ENCODE data around the gene TCERG1L.

TCERG1L gene

GRCh38 chr10:131220601-131221171 lies 90.8 kb downstream of the TCERG1L start:
- no peak for DNase-seq

- DNase-seq = no peak
Observed at GRCh38 chr10:131219955-131220489, 91.5 kb downstream of the TCERG1L start.

GRCh38 chr10:131219584-131219886 lies 92.0 kb downstream of the TCERG1L start:
- no peak for DNase-seq

GRCh38 chr10:131218811-131219583 lies 92.5 kb downstream of the TCERG1L start:
- DNase-seq = no peak

- no peak for DNase-seq
Observed at GRCh38 chr10:131216681-131217230, 94.8 kb downstream of the TCERG1L start.

GRCh38 chr10:131215776-131216175 lies 95.7 kb downstream of the TCERG1L start:
- DNase-seq = no peak

GRCh38 chr10:131214521-131215244 lies 96.8 kb downstream of the TCERG1L start:
- no peak for DNase-seq

- no peak for DNase-seq
Observed at GRCh38 chr10:131213741-131214505, 97.6 kb downstream of the TCERG1L start.

- DNase-seq = no peak
Observed at GRCh38 chr10:131212763-131213325, 98.7 kb downstream of the TCERG1L start.

GRCh38 chr10:131211965-131212619 lies 99.4 kb downstream of the TCERG1L start:
- DNase-seq = no peak

- no peak for DNase-seq
Observed at GRCh38 chr10:131211559-131211958, 100.0 kb downstream of the TCERG1L start.

- DNase-seq = no peak
Observed at GRCh38 chr10:131211146-131211545, 100.4 kb downstream of the TCERG1L start.

GRCh38 chr10:131210181-131210580 lies 101.3 kb downstream of the TCERG1L start:
- no peak for DNase-seq

- no peak for DNase-seq
Observed at GRCh38 chr10:131207584-131208532, 103.7 kb downstream of the TCERG1L start.

GRCh38 chr10:131207176-131207575 lies 104.3 kb downstream of the TCERG1L start:
- no peak for DNase-seq

- DNase-seq = no peak
Observed at GRCh38 chr10:131206111-131206995, 105.2 kb downstream of the TCERG1L start.

GRCh38 chr10:131205556-131205955 lies 106.0 kb downstream of the TCERG1L start:
- no peak for DNase-seq

- no peak for DNase-seq
Observed at GRCh38 chr10:131204406-131205152, 106.9 kb downstream of the TCERG1L start.

Data from RPMI8226 (cell line).